ENCODE results near the gene CFAP46. TPM values are rescaled to one million over a fixed set of nuclear protein-coding genes. Genes with fewer than 3 reads are reported as not detected.
A peak's percentile ranks its signal among the peaks of the same experiment; 100 is the strongest.

Gene CFAP46
- total RNA-seq, 1 donor from 2014 or later = 10.9 TPM

DNA sequence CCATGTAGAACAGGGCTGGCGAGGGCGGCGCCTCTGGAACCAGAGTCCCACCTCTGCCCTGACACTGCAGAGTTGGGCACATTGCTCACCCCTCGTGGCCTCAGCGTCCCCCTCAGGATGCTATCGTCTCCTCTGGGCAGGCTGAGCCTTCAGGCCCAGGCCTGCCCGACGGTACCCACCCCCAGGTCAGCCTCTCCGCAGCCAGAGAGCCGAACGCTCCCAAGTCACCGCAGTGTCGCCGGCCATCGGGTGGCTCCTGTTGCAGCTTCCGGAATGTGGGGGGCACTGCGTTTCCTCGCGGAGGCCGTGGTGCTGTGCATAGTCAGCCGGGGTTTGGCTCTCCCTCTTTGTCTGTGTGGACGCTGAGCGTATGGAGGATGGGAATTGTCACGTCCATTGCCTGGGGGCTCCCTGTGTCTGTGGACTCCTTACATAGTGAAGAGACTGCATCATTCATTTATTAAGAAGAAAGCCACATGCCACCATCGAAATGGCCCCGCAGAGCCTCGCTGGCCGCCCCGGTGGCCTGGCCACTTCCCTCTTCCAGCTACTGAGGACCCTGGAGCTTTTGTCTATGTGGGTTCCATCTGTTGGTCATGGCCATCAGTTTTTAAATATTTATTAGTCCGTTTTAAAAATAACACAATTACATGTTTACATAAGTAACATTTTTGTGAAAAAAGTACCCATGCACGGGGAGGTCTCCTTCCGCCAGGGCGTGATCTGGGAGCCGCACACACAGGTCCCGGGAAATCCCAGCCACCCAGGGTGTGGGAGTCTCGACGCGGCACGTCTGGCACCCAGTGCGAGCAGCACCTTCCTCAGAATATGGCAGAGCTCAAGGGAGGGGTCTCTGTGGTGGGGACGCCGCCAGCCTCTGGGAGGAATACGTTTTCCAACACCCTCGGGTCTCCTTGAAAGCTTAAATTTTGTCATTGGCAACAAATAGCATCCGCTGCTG lies 172.0 kb downstream of the CFAP46 start:
- Mint-ChIP-seq H3K27me3 (no peaks in the 10 kb centered on the region), H3K4me3 (no peak overlapping the region), H3K9me3 (no peaks in the 10 kb centered on the region), H3K36me3 (peaks cover 13% of the 10 kb centered on the region), H3K4me1 (ENCODE audit: unreplicated experiment) (peaks cover 9% of the 10 kb centered on the region), H3K27ac (no peak overlapping the region)
- TF ChIP-seq, protein P1, sequence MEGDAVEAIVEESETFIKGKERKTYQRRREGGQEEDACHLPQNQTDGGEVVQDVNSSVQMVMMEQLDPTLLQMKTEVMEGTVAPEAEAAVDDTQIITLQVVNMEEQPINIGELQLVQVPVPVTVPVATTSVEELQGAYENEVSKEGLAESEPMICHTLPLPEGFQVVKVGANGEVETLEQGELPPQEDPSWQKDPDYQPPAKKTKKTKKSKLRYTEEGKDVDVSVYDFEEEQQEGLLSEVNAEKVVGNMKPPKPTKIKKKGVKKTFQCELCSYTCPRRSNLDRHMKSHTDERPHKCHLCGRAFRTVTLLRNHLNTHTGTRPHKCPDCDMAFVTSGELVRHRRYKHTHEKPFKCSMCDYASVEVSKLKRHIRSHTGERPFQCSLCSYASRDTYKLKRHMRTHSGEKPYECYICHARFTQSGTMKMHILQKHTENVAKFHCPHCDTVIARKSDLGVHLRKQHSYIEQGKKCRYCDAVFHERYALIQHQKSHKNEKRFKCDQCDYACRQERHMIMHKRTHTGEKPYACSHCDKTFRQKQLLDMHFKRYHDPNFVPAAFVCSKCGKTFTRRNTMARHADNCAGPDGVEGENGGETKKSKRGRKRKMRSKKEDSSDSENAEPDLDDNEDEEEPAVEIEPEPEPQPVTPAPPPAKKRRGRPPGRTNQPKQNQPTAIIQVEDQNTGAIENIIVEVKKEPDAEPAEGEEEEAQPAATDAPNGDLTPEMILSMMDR (conservative IDR thresholded peaks at IDR 0.05) = no peak
- DNase-seq (ENCODE audit: extremely low spot score, unreplicated experiment) = no peak

DNA sequence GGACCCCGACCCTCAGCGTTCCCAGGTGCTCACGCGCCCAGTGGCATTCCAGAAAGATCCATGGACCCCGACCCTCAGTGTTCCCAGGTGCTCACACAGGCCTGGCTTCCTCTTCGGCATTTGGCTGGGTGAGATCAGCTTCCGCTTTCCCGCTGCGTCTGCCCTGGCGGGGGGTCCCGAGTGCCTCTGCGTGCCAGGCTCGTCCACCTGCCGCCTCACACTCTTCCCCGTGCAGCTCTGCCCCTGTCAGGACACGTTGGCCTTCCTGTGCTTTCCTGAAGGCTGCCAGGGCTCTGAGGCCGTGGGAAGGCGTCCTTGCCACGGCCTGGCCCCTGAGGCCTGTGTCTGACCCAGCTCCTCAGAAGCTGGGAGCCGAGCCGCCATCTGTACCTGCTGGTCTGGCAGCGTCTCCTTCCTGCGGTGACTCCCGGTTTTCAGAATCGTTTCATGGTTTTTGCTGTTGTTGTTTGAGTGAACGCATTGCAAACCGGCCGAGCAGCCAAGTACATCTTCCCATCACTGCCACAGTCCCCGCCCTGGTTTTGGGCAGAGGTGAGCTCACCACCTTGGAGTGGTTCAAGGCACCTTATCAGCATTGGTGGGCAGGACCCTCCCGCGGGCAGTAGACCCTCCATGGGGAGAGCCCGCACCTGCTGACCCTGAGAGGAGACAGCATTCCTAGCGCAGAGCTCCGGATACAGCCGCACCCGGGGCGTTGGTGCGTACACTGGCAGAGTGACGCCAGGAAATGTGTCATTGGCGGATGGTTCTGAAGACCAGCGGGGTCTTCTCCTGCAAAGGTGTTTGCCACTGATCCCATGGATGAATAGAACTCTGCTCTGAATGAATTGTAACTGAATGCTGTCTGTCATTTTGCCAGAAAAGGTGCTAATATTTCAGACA lies 173.8 kb downstream of the CFAP46 start:
- TF ChIP-seq, protein P1 (conservative IDR thresholded peaks at IDR 0.05) = no peak
- no peak overlapping the region for H3K4me3 Mint-ChIP-seq
- no peak overlapping the region for H3K27ac Mint-ChIP-seq
- H3K27me3 Mint-ChIP-seq = peaks cover 3% of the 10 kb centered on the region
- H3K9me3 Mint-ChIP-seq = no peaks in the 10 kb centered on the region
- no peak for DNase-seq (ENCODE audit: extremely low spot score, unreplicated experiment)
- H3K36me3 Mint-ChIP-seq = peaks cover 9% of the 10 kb centered on the region
- H3K4me1 Mint-ChIP-seq (ENCODE audit: unreplicated experiment) = peaks cover 10% of the 10 kb centered on the region

DNA sequence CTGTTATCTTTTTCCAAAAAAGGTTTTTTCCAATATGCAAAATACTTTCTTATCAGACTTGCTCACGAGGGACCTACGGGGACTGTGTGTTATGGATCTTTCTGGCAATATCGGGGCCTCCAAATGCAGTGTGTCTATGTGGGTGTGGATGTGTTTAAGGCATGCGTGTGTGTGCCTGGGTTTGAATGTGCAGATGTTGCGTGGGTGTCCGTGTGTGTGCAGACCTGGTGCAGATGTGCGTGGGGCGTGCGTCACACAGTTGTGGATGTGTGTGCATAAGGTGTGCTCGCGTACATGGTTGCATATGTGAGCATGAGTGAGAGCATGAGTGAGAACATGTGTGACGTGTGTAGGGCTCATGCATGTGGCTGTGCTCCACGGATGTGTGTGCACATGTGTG lies 176.1 kb downstream of the CFAP46 start:
- Mint-ChIP-seq H3K4me3 (no peak overlapping the region), H3K27ac (no peak overlapping the region)

DNA sequence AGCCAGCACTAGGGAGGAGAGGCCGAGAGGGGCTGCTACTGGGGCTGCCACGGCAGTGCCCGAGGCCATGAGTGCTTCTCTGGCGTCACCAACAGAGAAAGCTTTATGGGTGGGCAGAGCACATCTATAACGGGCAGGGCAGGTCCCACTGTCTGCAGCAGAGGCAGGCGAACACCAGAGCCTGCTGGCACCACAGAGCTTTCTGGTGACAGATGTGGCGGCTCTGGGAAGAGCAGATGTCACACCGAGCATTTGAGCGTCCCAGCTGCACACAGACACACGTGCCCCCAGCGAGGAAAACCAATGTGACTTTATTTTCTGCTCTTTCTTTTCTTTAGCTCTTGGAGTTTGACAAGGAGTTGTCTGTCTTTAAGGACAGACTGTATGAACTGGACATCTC lies 176.9 kb downstream of the CFAP46 start:
- H3K36me3 Mint-ChIP-seq = peaks cover 12% of the 10 kb centered on the region
- H3K27ac Mint-ChIP-seq = no peak overlapping the region
- DNase-seq (ENCODE audit: extremely low spot score, unreplicated experiment) = no peak
- H3K9me3 Mint-ChIP-seq = no peaks in the 10 kb centered on the region
- TF ChIP-seq, protein P1 (conservative IDR thresholded peaks at IDR 0.05) = no peak
- no peak overlapping the region for H3K4me3 Mint-ChIP-seq
- H3K4me1 Mint-ChIP-seq (ENCODE audit: unreplicated experiment) = peaks cover 10% of the 10 kb centered on the region
- peaks cover 3% of the 10 kb centered on the region for H3K27me3 Mint-ChIP-seq

More for the DNA sequence above, 176.1 kb downstream of the CFAP46 start:
- H3K9me3 Mint-ChIP-seq = no peaks in the 10 kb centered on the region
- DNase-seq (ENCODE audit: extremely low spot score, unreplicated experiment) = no peak
- peaks cover 9% of the 10 kb centered on the region for H3K36me3 Mint-ChIP-seq
- peaks cover 10% of the 10 kb centered on the region for H3K4me1 Mint-ChIP-seq (ENCODE audit: unreplicated experiment)
- H3K27me3 Mint-ChIP-seq = peaks cover 3% of the 10 kb centered on the region
- TF ChIP-seq, protein P1 (conservative IDR thresholded peaks at IDR 0.05) = no peak

DNA sequence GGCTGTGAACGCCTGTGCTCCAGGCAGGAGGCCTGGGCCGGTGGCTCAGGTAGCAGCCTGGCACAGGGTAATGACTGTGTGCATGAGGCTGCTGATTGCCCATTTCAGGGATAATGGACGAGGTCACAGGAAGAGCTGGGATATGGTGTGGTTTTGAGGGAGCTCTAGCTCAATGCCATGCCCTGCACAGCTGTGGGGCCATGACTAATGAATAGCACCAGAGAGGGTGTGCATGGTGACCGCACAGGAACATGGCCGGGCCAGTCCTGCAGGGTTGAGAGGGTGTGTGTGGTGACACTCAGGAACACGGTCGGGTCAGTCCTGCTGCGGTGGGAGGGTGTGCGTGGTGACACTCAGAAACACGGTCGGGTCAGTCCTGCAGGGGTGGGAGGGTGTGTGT lies 178.3 kb downstream of the CFAP46 start:
- Mint-ChIP-seq H3K4me1 (ENCODE audit: unreplicated experiment) (peaks cover 10% of the 10 kb centered on the region), H3K9me3 (no peaks in the 10 kb centered on the region), H3K27ac (peak overlapping the region; percentile 46), H3K4me3 (peak overlapping the region; percentile 47), H3K27me3 (peaks cover 3% of the 10 kb centered on the region), H3K36me3 (peaks cover 10% of the 10 kb centered on the region)
- no peak for DNase-seq (ENCODE audit: extremely low spot score, unreplicated experiment)
- TF ChIP-seq, protein P1 (conservative IDR thresholded peaks at IDR 0.05) = no peak

Data from type B pancreatic cell (in vitro differentiated cells).